EL (cell line): ENCODE results near the gene CASQ1.

Experiments used
- DNase-seq: peaks from one replicate; pipeline ENCODE4 v3.0.0-alpha.2; 2016

Gene CASQ1

DNA sequence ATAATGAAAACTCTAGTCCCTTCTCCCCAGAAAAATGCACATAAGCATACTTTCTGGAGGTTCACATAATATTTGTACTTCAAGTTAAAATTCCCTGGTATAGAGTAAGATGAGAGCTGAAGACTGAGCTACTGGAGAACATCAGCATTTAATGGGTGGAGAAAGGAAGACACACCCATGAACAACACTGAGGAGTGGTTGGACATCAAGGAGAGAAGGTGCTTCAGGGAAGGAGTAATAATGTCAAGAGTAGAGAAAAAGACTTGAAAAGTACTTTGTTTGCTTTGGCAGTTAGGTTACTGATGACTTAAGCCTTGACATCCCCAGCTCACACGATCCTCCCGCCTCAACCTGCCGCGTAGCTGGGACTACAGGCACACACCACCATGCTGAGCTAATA, 36.7 kb downstream of the CASQ1 start:
- no peak for DNase-seq

DNA sequence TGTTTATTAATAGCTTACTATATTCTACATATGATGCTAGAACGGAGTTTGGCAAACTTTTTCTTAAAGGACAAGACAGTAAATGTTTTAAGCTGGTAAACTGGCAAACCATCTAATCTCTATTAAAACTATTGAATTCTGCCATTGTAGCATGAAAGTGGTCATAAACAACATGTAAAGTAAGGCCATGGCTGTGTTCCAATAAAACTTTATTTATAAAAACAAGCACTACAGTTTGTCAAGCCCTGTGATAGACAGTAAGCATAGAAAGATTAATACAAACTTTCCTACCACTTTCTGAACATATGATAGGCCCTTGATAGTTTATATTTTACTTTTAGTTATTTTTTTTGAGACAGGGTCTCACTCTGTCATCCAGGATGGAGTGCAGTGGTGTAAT, 37.2 kb downstream of the CASQ1 start:
- no peak for DNase-seq

- no peak for DNase-seq
Observed at GRCh38 chr1:160228431-160228830, 38.1 kb downstream of the CASQ1 start.

DNA sequence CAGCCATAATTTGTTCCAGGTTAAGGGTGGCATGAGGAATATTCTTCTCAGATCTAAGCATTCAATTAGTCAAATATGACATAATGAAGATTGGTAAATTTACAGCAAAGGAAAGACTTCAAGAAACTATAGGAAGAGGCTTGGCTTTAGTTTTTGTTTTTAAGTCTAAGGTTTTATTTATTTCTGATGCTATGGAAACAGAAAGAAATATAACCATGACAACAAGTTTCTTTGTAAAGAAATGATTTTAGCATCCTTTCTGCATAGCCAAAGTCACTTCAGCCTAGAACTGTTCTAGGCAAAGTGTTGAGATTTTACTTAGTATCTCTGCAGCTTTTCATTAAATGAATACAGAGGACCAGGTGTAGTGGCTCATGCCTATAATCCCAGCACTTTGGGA, 42.5 kb downstream of the CASQ1 start:
- no peak for DNase-seq

DNA sequence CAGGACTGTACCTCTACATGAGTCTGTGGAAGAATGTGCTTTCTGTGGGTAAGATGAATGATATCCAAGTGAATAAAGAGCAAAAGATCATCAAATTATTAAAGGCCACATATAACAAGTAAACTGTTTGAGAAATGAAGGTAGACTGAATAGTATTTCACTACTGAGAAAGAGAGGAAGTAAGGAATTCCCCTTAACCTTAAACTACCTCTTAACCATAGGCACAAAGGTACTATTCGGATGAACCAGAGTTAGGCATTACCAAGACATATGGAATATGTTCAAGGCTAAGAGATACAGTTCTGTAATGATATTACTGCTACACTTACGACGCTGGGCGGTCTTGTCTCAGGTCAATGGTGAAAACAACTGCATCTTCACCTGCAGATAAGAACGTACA, 46.4 kb downstream of the CASQ1 start:
- DNase-seq = no peak

DNA sequence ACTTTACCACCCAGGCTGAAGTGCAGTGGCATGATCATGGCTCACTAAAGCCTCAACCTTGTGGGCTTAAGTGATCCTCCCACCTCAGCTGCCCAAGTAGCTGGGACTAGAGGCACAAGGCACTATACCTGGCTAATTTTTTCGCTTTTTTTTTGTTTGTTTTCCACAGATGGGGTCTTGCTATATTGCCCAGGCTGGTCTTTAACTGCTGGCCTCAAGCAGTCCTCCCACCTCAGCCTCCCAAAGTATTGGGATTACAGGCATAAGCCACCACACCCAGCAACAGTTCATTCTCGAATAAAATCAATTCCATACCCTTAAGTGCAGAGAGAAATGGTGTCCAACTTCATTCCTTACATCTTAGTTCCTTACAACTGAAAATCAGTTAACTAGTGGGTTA, 47.2 kb downstream of the CASQ1 start:
- no peak for DNase-seq

DNA sequence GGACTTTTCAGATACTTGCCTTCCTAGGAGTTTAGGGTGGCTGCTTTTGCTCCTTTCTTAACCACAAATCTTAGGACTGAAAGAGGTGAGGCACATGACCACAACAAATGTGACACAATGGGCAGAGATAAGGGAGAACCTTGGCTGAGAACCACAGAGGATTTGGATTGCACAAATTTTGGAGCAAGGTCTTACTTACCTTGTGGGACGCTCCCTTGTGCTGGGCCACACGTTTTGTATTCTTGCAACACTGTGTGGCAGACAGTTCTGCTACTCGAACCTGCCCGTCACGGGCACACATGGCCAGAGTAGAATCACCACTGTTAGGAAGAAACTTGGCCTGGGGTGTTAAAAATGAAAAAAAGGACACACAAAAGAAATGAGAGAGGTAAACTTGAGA, 48.0 kb downstream of the CASQ1 start:
- DNase-seq = no peak

DNA sequence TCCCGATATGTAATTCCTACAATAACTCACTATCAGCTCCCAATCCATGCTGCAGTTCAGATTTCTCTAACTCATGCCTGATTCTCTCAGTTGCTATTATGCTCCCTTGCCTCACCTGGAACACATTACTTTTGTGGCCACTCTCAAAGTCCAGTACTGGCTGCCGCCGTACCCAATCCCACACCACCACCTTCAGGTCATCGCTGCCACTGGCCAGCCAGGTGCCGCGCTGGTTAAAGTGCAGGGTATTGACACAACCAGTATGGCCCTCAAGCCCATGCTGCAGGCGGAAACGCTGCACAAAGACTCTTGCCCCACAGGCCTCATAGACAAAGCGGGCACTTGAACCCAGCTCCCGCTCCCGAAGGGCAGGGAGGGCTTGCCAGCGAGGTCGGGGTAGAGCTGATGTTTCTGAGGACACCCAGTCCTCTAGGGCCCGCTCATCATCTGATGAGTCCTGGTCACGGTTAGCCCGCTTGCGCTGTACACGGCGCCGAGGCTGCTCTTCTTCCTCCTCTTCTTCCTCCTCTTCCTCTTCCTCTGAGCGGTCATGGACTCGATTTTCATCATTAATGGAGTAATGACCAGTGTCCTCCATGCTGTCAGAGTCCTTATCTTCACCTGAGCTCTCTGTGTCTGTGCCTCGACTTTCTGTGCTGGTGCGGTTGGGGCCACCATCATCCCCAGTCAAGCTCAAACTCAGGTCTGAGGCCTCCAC, 49.4 kb downstream of the CASQ1 start:
- no peak for DNase-seq

GRCh38 chr1:160243767-160244166, 53.4 kb downstream of the CASQ1 start:
- DNase-seq = no peak

DNA sequence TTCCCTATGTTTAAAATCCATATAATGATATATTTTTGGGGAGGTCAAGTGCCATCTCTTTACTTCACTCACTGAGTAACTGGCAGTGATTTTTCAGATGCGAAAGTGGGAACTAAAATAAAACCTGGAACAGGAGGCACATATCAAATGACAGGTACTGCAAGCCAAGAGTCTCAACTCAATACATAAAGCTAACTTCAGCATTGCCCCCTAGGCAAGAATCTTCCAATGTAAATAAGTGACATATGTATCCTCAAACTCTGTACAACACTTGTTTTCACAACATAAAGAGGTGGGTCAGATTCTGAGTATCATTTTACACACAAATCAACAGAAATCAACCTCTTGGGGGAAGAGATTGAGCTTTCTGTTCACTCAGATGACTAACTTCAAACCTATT, 53.8 kb downstream of the CASQ1 start:
- DNase-seq = no peak

DNA sequence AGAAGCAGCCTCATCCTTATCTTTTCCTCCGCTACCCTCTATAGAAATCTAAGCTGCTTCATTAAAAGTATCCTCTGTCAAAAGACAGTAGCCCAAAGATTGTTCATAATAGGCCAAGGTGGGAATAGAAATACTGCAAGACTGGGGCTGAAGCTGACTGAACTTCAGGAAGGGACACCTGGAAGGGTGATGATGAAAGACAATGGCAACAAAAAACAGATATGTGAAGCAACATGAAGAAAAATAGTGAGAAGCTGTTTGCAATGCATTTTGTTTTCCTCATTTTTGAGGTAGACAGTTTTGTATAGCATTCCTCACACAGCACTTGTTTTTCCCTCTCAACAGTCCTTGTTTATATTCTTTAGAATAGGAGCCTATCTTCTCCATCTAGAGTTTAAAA, 55.1 kb downstream of the CASQ1 start:
- no peak for DNase-seq

DNA sequence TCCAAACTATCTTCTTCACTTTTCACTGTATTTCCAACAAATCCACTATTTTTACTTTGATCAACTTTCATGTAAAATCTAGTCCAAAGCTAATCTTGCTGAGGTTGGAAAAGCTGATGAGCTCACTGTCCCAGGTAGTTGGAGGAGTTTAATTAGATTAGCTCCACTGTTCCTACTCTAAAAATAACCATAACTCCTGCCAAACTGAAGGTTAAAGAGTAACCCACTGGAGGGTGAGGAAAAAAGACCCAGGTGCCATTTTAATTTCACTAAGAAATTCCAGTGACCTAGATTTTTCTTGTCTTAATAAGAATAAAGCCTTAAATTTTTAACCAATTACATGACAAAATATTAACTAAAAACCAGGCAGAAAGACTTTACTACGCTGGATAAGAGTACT, 56.7 kb downstream of the CASQ1 start:
- no peak for DNase-seq

DNA sequence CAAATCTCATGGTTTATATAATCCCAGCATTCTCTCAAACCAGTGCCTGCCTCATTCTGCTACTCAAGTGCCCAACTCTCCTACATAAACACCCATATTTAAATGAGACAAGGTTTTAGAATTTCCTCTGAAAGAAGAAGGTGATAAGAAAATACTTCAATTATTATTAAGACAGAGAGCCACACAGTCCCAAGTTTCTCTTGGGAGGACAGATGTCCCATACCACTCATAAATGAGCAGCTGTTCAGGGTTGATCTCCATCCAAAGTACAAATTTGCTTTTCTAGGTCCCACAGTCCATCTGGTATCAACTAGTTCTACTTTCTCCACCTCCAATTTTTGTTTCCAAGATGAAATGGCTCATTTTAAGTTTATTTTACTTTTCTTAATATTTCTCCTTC, 60.6 kb downstream of the CASQ1 start:
- no peak for DNase-seq
